Activated effector memory CD4-positive, alpha-beta T cell treated with anti-CD3 and anti-CD28 coated beads, Interleukin-2, amount 50 U/mL, for 16 hours (primary cell): Measurements from ENCODE around the gene PTAFR.

ENCODE experiments used
- DNase-seq: peaks from one replicate; pipeline ENCODE4 v3.0.0-alpha.2; 2020

PTAFR gene

GRCh38 chr1:28114844-28115243 lies 61.6 kb downstream of the PTAFR start:
- no peak for DNase-seq

GRCh38 chr1:28113242-28113572 lies 63.3 kb downstream of the PTAFR start:
- DNase-seq = no peak

- DNase-seq = no peak
Observed at GRCh38 chr1:28112388-28113241, 63.9 kb downstream of the PTAFR start.

DNA sequence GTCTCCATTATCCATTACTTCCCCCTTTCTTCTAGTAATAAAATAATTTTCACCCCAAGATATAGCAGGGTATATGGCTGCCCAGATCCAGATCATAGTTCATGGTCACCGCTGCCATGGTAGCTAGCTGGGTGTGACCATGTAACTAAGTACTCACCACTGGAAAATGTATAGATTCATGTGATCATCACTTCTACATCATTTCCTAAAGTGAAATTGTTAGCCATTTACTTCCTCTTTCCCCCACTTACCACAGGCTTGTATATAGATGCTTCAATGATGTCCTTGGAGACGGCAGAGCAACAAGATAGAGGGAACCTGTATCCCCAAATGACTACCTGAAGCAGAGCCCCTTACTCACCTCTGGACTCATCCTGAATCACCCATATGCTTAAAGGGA lies 65.3 kb downstream of the PTAFR start:
- DNase-seq = no peak

DNA sequence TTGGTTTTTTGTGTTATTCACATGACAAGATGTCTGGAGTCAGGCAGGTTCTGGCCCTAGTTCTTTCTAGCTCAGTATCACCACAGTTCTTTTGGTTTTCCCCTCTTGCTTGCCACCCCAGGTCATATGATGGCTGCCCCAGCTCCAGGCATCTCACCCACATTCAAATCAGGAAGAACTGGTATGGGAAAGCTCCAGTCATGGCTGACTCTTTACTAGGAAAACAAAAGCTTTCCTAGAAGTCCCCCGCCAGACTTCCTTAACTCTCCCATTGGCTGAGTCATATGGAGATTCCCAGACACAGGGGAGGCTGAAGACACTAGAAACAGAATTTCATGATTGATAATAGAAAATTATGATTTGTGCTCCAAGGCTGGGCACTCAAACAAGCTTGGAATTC lies 65.9 kb downstream of the PTAFR start:
- no peak for DNase-seq

DNA sequence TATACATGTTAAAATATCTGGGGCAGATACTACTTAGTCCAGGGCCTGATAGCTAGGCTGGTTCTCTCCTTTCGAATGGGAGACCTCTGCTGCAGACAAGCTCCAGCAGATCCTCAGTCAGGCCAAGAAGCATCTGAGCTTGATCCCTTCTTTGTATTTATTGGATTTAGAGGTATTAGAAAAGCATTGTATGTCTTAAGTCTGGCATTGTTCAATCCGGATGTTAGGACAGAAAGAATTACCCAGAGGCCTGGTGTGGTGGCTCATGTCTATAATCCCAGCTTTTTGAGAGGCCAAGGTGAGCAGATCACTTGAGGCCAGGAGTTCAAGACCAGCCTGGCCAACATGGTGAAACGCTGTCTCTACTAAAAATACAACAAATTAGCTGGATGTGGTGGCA lies 66.9 kb downstream of the PTAFR start:
- no peak for DNase-seq

DNA sequence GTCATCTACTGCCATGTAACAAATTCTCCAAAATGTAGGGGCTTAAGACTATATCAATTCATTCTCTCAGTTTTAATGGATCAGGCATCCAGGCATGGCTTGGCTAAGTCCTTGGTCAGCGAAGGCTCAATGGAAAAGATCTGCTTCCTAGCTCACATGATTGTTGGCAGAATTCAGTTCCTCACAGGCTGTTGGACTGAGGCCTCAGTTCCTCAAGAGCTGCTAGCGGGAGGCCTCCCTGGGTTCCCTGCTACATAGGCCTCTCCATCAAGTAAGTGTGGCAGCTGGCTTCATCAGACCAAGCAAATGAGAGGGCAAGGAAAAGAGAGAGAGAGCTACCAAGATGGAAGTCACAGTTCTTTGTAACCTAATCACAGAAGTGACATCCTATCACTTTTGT lies 68.5 kb downstream of the PTAFR start:
- no peak for DNase-seq

GRCh38 chr1:28104866-28105467 lies 71.5 kb downstream of the PTAFR start:
- no peak for DNase-seq

DNA sequence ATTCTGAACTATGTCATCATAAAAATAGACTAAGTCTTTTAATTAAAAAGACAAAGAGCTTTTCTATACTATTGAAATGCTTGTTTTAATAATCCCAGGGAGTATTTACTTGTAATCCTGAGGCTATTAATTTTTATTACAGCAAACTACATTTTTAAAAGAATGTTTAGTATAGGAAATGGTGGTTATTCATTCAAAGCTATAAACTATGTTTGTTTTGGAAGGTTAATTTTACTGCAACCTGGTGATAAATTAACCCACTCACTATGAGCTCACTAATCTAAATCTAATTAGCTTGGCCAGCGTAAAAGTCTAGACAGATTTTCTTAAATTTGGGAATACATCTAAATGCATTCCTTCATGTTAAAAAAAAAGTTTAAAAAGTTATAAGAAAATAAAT lies 74.3 kb downstream of the PTAFR start:
- DNase-seq = no peak

DNA sequence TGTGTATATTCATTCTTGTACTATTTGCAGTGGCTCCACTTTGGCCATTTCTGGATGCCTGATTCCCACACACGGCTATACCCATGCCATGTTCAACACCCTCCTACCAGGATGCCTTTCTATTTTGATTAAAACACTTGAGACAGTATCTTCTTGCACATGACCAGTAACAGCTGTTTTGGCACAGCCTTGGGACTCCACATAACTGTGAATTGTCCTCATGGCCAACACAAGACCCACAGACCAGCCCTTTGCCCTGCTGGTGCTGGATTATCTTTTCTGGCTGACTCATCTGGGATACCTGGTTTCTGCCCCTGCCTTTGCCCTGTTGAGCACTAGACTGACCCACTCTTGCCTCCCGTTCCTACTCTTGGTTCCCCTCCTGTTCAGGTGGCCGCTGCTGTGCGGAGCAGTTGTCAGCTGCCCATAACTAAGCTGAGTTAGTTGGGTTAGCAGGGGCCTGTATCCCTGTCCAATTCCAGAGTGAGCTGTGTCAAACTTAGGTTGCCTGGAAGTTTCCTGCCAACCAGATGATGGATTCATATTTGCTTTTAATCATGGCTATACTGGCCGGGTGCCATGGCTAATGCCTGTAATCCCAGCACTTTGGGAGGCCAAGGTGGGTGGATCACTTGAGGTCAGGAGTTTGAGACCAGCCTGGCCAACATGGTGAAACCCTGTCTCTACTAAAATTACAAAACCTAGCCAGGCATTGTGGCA lies 77.3 kb downstream of the PTAFR start:
- no peak for DNase-seq
